HG03159 (cell line): ENCODE results near the gene LRRC15.

Experiments
- ATAC-seq: cut with Tn5 transposase; IDR thresholded peaks from one replicate; pipeline ENCODE4 v1.9.1; 2021; ENCODE audit warnings: mild to moderate bottlenecking, moderate library complexity; ENCODE audit not compliant: unreplicated experiment

Gene LRRC15

DNA sequence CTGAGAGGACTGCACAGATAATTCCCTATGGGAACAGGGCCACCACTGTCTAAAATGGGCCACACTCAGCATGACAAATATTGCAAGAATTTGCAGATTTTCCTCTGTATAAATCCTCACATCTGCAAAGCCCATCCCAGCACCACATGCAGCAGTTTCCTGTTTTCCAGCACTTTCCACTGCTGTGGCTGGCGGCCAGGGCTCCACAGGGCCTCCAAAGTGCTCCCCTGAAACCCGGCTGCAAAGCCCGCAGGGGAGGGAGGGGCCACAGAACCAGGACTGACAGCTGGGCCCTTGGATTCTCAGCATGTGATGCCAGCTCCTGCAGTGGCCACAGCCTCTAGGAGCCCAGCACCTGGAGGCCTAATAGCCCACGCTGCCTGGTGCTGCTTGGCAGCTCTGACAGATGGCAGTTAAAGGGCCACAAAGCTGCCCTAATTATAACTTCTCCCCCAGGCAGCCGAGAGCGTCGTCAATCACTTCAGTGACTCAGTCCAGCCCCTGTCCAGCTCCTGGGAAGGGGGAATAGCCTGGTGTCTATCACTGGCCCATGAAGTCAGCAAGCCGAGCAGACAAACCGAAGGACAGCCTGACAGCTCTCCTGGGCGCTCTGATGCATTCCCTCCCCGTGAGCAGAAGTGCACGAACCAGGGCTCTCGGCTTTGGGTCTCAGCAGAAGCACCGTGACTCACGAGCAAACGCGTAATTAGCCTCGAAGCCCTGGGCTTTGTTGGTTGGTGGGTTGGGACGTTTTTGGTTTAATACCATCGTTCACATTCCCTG, 4.7 kb downstream of the LRRC15 start:
- ATAC-seq, result no peak

DNA sequence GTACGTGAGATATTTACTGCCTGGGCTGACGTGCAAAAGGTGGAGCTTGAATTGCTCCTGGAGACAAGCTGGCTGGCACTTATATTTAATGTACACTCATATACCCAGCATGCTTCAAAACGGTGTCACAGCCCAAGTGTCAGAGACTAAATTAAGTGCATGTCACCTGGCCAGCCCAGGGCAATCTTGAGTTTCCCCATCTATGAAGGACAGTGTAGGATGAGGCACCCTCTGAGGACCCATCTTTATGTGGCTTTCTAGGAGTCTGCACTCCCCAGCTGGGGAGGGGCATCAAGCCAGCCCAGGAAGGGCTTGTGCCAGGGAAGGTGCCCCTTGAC, 5.3 kb downstream of the LRRC15 start:
- ATAC-seq, result no peak

DNA sequence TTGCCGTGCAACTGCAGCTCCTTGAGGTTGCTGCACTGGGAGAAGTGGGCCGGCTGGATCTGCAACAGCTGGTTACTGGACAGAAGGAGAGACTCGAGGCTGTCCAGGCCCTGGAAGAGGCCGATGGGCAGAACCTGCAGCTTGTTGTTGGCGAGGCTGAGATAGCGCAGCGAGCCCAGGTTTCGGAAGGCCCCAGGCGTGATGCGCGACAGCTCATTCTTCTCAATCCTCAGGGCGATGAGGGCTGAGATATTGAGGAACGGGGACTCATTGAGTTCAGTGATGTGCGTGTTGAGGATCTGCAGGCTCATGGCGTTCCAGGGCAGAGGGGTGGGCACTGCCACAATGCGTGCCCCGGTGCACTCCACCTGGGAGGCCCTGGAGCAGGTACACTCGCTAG, 9.0 kb downstream of the LRRC15 start:
- no peak for ATAC-seq

DNA sequence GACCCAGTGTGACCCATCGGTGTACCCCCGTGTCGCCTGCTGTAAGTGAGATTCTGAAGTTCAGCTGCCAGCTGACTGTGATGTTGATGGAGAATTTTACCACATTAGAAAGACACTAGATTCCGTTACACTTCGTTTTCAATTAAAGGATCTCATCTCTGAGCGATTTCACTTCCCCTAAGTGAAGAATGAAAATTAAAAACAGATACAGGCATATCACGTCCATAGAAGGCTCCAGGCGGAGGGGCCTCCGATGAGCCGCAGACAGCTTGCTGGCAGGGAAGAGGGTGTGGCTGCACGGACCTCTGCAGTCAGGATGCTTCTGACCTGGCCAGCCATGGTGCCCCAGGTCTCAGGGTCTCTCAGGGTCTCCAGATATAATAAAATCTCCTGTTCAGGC, 11.9 kb downstream of the LRRC15 start:
- no peak for ATAC-seq

DNA sequence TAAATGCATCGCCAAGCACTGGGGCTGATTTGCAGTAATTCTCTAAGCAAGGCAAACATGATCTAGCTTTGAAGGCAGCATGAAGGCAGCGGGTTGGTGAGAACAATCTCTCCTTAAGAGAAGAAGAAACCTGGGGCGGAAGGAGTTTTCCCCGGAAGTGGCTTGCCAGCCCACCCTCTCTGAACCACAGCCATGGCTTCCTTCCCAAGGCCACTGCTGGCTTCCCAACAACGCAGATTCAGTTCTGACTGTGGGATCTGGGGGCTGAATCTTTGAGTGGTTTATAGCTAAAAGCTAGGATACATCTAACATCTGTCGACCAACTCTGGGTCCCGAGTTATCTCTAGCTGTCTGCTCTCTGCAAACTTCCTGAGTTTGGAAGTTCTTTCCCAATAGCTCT, 14.2 kb downstream of the LRRC15 start:
- ATAC-seq, result no peak

DNA sequence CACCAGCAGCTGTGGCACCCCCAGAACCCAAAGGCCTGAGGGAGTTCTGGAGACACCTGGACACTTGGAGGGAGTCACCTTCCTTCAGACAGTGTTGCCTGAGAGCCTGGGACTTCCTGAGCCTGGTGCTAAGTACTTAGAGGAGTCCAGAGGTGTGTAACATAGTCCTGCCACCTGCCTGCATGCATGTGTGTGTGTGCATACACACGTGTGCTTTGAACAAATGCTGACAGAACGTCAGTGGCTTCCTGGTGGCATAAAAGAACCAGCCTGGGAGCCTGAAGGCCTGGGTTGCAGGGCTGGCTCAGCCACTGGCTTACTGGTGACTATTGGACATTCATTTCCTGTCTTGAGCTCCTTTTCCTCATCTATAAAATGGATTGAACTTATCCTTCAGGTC, 15.2 kb downstream of the LRRC15 start:
- ATAC-seq, result no peak

DNA sequence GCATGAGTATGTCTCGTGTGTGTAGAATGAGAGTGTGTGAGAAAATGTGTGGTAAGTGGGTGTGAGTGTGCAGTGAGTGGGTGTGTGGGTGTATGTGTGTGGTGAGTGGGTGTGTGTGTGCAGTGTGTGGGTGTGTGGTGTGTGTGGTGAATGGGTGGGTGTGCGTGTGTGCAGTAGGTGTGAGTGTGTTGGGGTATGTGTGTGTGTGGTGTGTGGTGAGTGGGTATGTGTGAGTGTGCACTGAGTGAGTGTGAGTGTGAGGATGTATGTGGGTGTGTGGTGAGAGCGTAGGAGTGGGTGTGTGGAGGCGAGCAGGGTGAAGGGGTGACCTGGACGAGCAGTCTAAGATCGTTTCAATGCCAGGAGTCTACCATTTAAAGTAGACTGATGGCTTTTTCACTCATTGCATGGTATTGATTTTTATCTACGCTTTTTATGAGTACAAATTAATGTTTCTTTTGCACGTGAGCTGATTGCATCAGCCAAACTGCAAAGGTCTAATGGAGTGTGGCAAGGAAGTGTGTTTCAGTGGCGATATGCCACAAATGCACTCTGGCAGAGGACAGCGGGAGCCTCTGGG, 16.8 kb downstream of the LRRC15 start:
- no peak for ATAC-seq

DNA sequence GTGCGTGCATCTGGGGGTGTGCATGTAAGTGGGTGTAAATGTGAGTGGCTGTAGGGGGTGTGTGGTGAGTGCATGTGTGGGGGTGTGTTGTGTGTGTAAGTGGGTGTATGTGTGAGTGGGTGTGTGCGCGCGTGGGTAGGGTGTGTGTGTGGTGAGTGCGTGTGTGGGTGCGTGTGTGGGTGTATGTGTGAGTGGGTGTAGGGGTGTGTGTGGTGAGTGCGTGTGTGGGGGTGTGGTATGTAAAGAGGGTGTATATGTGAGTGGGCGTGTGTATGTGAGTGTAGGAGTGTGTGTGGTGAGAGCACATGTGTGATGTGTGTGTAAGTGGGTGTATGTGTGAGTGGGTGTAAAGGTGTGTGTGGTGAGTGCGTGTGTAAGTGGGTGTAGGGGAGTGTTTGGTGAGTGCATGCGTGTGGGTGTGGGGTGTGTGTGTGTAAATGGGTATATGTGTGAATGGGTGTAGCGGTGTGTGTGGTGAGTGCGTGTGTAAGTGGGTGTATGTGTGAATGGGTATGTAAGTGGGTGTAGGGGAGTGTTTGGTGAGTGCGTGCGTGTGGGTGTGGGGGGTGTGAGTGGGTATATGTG, 17.5 kb downstream of the LRRC15 start:
- no peak for ATAC-seq

DNA sequence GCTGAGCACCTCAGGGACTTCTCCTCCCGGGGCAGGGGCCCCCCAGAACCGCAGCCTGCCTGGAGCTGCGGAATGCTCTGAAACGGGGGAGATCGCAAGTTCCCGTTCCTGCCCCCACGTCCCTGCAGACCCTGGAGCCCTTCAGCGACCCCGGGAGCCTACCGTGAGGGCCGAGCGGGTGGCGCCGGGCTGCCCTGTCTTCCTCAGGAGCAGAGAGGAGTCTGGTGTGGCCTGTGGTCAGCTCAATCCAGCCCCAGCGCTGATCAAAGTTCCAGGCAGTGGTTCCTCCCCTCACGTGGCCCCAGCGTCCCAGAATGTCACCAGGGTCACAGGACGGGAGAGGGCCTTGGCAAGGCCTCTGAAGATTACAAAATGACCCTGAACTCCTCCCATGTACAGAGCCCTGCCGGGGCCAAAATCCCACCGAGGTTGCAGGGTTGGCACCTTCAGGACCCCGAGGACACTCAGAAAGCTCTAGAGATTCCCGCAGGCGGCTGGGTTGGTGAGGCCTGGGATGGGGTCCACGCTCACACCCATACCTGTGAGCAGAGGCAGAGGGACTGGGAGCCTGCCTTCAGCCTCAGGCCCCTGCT, 18.4 kb downstream of the LRRC15 start, which contains the start of gene CPN2:
Gene CPN2, minus strand, starts transcription at position 249 of the 593 bp plus-strand sequence. CDS start 8,626 bp downstream, outside the sequence.
- ATAC-seq, result no peak

DNA sequence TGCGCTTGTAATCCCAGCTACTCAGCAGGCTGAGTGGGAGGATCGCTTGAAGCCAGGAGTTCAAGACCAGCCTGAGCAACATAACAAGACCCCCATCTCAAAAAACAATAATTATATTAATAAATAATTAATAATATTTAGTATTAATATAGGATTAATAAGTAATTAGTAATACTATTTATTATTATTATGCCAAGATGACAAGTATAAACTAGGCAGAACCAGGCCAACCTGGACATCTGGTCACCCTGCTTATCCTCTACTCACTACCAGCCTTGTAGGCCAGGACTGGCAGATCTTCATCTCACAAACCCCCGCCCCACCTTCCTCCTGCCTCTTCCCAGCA, 18.8 kb downstream of the LRRC15 start:
- no peak for ATAC-seq

DNA sequence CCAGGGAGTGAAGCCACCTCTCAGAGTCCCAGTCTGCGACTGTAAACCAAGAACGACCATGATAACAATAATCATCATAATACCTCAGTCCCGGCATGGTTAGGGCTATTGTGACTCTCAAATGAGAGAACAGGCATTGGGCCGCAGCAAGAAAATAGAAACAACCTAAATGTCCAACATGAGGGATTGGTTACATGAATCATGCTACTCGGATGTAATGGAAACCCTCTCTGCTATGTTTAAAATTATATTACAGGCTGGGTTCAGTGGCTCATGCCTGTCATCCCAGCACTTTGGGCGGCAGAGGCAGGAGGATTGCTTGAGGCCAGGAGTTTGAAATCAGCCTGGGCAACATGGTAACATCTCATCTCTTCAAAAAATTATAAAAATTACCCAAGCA, 21.2 kb downstream of the LRRC15 start:
- no peak for ATAC-seq

DNA sequence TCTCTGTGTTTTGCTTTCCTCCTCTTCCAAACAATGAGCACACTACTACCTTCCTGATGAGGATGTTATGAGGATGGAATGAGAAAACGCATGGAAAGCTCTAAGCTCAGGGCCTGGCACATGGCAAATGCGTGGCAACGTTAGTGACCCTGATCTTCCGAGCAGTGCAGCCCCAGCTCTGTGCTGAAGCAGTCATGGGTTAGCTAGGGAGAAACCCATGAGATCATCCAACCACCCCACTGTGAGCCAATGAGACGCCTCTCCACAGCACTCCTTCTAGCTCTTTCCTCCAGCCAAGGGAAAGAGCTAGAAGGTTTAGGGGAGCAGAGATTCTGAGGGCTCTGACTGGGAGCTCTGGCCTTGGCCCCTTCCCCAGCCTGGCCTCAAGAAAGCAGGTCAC, 22.9 kb downstream of the LRRC15 start:
- no peak for ATAC-seq

DNA sequence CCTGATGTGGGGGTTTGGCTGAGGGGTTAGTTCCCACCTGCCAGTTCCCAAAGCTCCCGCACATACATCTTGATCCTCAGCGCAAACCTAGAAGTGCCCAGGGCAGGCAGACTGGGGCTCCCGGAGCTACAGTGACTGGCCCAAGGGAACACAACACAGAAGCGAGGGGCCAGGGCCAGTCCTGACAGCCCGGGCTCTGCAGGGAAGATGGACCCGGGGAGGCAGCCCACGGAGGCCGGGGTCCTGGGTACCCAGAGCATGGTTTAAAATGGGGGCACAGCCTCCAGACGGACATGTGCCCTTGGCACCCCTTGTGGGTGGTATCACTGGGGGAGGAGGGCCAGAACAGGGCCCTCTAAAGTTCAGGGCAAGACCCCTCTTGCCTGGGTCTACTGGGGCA, 23.5 kb downstream of the LRRC15 start:
- ATAC-seq, result no peak

DNA sequence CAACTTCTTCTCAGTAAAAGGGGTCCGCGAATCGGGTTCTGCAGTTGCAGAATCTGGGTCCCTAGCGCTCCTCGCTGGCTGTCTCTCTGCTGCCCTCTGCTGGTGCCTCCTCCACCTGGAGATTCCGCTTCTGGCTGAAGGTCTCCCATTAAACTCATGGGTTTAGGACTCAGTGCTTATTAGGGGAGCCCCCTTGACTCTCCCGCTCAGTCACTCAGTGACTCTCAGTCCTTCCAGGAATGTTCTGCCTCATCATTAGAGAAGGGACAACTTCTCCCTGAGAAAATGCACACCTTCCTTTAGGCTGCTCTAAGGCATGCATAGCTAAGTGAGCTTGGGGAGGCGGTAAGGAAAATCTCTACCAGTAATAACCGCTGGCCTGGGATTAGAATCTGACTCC, 25.5 kb downstream of the LRRC15 start:
- no peak for ATAC-seq

DNA sequence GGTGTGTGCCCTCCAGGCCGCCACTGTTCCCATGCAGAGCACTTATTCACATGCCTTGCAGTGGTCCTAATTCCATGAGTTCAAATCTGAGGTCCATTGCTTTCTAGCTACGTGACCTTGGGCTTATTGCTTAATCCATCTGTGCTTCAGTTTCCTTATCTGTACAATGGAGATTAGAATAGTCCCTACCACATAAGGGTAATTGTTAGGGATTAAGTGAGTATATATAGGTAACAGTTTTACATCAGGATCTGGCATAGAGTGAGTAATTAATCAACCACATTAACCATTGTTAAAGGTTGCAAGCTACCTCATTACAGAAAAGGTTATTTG, 26.0 kb downstream of the LRRC15 start:
- ATAC-seq, result no peak

DNA sequence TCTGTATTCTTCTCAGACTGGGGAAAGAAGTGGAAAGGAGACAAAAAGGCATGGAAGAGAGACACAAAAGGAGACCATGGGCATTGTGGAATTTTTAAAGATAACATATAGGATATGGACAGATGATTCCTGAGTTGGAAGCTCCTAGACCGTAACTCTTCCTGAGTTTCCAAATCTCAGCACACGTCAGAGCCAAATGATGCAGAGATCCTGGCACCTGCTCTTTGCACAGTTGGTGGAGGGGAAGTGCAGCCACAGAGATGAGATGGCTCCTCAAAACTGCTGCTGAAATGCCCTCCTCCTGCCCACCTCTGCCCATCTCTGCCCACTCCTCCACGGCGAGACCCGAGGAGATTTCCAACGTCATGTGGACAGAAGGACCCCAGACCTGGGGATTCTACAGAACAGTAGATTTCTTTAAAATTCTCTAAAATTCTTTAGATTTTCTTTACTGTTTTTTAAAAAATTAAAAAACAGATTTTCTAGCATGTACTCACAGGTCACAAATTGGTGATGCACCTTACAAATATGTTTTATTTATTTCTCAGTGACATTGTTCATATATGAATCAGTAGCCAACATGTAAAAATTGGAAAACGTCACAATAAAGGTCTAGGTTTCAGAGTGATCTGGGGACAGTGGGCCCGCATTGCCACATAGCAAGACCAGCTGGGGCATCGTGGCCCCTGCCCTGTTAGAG, 26.5 kb downstream of the LRRC15 start:
- no peak for ATAC-seq

DNA sequence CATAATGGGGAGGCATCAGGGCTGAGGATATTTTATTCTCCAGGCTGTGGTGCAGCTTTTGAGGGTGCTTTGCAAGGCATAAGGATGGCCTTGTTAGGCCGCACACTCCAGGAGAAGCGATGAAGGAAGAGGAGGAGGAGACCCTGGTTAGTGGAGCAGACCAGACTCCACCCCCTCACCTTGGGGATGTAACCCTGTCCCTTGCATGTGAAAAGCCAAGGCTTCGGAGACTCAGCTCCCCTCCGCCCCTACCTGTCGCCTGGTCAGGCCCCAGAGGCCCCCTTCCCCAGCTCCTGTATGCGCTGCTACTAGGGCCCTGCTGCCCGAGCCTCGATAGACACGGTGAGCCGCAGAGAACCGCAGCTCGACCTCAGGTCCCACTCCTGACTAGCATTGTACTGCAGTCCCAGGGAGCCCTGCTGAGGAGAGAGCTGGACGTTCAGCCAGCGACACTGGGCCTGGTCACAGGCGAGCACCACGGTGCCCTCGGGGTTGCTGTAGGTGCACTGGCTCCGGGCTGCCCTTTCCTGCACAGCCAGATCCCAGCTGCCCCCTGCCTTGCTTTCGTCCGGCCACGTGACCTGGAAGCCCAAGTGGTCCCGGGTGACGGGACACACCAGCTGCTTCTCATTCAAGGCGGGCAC, 28.7 kb downstream of the LRRC15 start:
- no peak for ATAC-seq

DNA sequence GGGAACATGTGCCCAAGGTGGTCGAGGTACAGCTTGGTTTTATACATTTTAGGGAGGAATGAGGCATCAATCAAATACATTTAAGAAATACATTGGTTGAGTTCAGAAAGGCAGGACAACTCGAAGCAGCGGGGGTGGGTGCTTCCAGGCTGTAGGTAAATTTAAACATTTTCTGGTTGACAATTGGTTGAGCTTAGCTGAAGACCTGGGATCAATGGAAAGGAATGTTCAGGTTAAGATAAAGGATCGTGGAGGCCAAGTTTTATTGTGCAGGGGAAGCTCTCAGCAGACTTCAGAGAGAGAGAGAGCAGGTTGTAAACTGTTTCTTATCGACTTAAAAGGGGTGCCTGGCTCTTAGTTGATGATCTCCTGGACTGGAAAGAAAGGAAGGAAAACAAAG, 29.7 kb downstream of the LRRC15 start:
- no peak for ATAC-seq

DNA sequence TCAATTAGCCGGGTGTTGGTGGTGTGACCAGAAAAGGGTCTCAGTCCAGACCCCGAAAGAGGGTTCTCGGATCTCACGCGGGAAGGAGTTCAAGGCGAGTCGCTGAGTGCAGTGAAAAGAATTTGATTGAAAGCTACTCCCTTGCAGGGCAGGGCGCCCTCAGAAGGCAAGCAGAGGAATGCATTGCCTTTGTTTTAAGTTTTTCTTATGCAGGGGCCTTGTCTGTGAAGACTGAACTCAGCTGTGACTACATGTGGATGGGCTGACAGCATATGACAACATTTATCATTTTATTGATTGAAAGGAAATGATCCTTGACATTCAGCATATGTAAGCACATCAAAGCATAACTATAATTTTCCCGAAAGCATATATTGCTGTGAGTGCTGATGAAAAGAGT, 30.2 kb downstream of the LRRC15 start:
- no peak for ATAC-seq

DNA sequence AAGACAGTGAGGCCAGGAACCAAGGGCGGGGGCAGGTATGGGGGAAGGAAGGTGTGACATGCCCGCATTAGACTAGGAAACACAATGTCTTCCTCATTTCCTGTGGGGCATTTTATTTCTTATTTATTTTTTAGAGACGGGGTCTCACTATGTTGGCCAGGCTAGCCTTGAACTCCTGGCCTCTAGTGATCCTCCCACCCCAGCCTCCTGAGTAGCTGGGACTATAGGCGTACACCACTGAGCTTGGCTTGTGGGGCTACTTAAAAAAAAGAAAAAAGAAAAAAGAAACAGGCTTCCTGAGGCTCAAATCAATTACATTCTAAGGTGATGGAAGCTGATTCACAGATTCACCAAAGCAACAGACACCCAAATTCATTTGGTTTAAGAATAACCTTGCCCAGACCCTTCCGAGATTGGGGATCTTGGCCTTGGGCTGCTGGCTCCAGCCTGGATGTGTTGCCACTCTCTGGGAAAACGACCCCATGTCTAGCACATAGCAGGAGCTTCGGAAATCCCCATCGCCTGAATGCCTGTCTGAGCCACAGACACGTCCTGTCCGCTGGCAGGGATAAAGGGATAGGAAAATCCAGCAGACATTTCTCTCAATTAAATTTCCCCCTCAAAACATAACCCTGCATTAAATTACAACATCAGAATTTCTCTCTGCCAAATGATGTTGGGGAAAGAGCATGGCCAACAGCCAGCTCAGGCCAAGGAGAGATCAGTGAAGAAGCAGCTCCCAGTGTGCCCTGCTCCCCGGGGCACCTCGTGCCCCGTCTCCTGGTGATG, 31.4 kb downstream of the LRRC15 start:
- no peak for ATAC-seq
